ENCODE results near the gene ELFN2.
"Not testable (repeated sequence)": the region's sequence is repeated elsewhere in the genome, so short reads cannot be mapped to it uniquely, and the experiment has no call there.

The ELFN2 gene

GRCh38 chr22:37427135-37427710 lies at the start of gene ELFN2:
Gene ELFN2, minus strand, starts transcription at chr22:37427479. Its CDS starts 51,945 bp downstream, at chr22:37375534.
- DNase-seq: no peak

GRCh38 chr22:37476389-37477329 lies 49.4 kb upstream of the ELFN2 start:
- DNase-seq: no peak

- DNase-seq: no peak
These were observed 47.3 kb upstream of the ELFN2 start for GRCh38 chr22:37474447-37475090.

GRCh38 chr22:37473437-37473946 lies 46.2 kb upstream of the ELFN2 start:
- DNase-seq: no peak

- DNase-seq: peak; percentile 55
These were observed 45.2 kb upstream of the ELFN2 start for GRCh38 chr22:37472418-37473006.

- no peak for DNase-seq
These were observed 44.6 kb upstream of the ELFN2 start for GRCh38 chr22:37471727-37472417.

GRCh38 chr22:37470087-37470445 lies 42.8 kb upstream of the ELFN2 start:
- DNase-seq: no peak

GRCh38 chr22:37469416-37470086 lies 42.3 kb upstream of the ELFN2 start:
- no peak for DNase-seq

- DNase-seq: not testable (repeated sequence)
These were observed 41.0 kb upstream of the ELFN2 start for GRCh38 chr22:37468201-37468695.

- DNase-seq: no peak
These were observed 40.2 kb upstream of the ELFN2 start for GRCh38 chr22:37467391-37467955.

- no peak for DNase-seq
These were observed 36.9 kb upstream of the ELFN2 start for GRCh38 chr22:37464181-37464580.

GRCh38 chr22:37462983-37463382 lies 35.7 kb upstream of the ELFN2 start:
- DNase-seq: no peak

GRCh38 chr22:37462436-37462835 lies 35.2 kb upstream of the ELFN2 start:
- no peak for DNase-seq

- no peak for DNase-seq
These were observed 34.7 kb upstream of the ELFN2 start for GRCh38 chr22:37461961-37462360.

GRCh38 chr22:37460684-37461083 lies 33.4 kb upstream of the ELFN2 start:
- no peak for DNase-seq

GRCh38 chr22:37459206-37459605 lies 31.9 kb upstream of the ELFN2 start:
- DNase-seq: no peak

GRCh38 chr22:37457093-37457893 lies 30.0 kb upstream of the ELFN2 start:
- peak; percentile 81 for DNase-seq

GRCh38 chr22:37456346-37456745 lies 29.1 kb upstream of the ELFN2 start:
- DNase-seq: no peak

GRCh38 chr22:37455896-37456295 lies 28.6 kb upstream of the ELFN2 start:
- no peak for DNase-seq

- DNase-seq: no peak
These were observed 27.8 kb upstream of the ELFN2 start for GRCh38 chr22:37454857-37455686.

All from activated gamma-delta T cell treated with Interleukin-2 at 50 U/mL for 16 hours (primary cell).